DND-41 (cell line): ENCODE data around the gene BMP5.

Experiments
- ATAC-seq: fragments of 200-7000 bp; cut with Tn5 transposase; 3 replicates; pipeline ENCODE4 v1.9.1; 2021; ENCODE audit warnings: low read depth; ENCODE audit not compliant: insufficient read depth
- DNase-seq: peaks from one replicate; pipeline ENCODE4 v3.0.0-alpha.2; 2020
- H2AFZ ChIP-seq: 2 replicates; pipeline ENCODE4 v1.6.0; 2012; ENCODE audit warnings: low read depth, low read length
- H3K27ac ChIP-seq: 2 replicates; pipeline ENCODE4 v1.5.1; 2012; ENCODE audit warnings: low read length, inconsistent platforms
- H3K27me3 ChIP-seq: fragments of 200-600 bp; sonication (generic); 2 replicates; pipeline ENCODE4 v1.6.0; 2012; ENCODE audit warnings: low read length, mild to moderate bottlenecking, inconsistent platforms; ENCODE audit not compliant: insufficient read depth, poor library complexity
- H3K36me3 ChIP-seq: 2 replicates; pipeline ENCODE4 v1.5.1; 2012; ENCODE audit warnings: low read length, inconsistent platforms; ENCODE audit not compliant: insufficient read depth
- H3K4me1 ChIP-seq: 2 replicates; pipeline ENCODE4 v1.5.1; 2012; ENCODE audit warnings: mild to moderate bottlenecking, low read length; ENCODE audit not compliant: insufficient read depth
- H3K4me2 ChIP-seq: 2 replicates; pipeline ENCODE4 v1.6.0; 2012; ENCODE audit warnings: mild to moderate bottlenecking, moderate library complexity, low read length, inconsistent platforms; ENCODE audit not compliant: insufficient read depth
- H3K4me3 ChIP-seq, 2 experiments: fragments of 200-600 bp in 1 of 2; shearing (Covaris generic) in 1 of 2; 2 replicates each; pipeline ENCODE4 v1.5.1; 2012 to 2016; ENCODE audit warnings: inconsistent platforms in 2 of 2, low read length in 2 of 2, mild to moderate bottlenecking in 2 of 2, low read depth in 1 of 2, moderate library complexity in 1 of 2
- H3K79me2 ChIP-seq: 2 replicates; pipeline ENCODE4 v1.6.0; 2012; ENCODE audit warnings: low read length, inconsistent platforms; ENCODE audit not compliant: insufficient read depth
- H3K9ac ChIP-seq: 2 replicates; pipeline ENCODE4 v1.6.0; 2012; ENCODE audit warnings: low read depth, mild to moderate bottlenecking, inconsistent platforms, low read length, moderate library complexity
- H3K9me3 ChIP-seq: 2 replicates; pipeline ENCODE4 v1.5.1; 2012; ENCODE audit warnings: low read length, moderate library complexity, mild to moderate bottlenecking, inconsistent platforms; ENCODE audit not compliant: insufficient read depth, severe bottlenecking
- H4K20me1 ChIP-seq: 2 replicates; pipeline ENCODE4 v1.6.0; 2012; ENCODE audit warnings: low read length; ENCODE audit not compliant: insufficient read depth
- CTCF ChIP-seq: IDR thresholded peaks from 2 replicates; pipeline ENCODE4 v1.5.1; 2012; ENCODE audit warnings: borderline replicate concordance, low read length, moderate library complexity, mild to moderate bottlenecking; ENCODE audit not compliant: poor library complexity, severe bottlenecking; ENCODE audit errors: extremely low read depth
- EZH2 ChIP-seq: IDR thresholded peaks from 3 replicates; pipeline ENCODE4 v1.6.1; 2012; ENCODE audit warnings: borderline replicate concordance, low read depth, mild to moderate bottlenecking, moderate library complexity, low read length, inconsistent platforms; ENCODE audit not compliant: severe bottlenecking

The BMP5 gene

GRCh38 chr6:55758156-55758937 lies 117.0 kb downstream of the BMP5 start:
- Histone ChIP-seq H4K20me1 (no peaks in the 10 kb centered on the region), H3K4me2 (no peak overlapping the region), H3K79me2 (no peaks in the 10 kb centered on the region), H3K36me3 (no peaks in the 10 kb centered on the region), H3K9me3 (no peaks in the 10 kb centered on the region), H3K27me3 (no peaks in the 10 kb centered on the region), H3K27ac (no peak overlapping the region), H2AFZ (no peak overlapping the region), H3K4me3 (no peak overlapping the region), H3K4me1 (no peaks in the 10 kb centered on the region), H3K9ac (no peak overlapping the region)
- TF ChIP-seq CTCF = no peak
- ATAC-seq = no peak
- DNase-seq = no peak

GRCh38 chr6:55756531-55757031 lies 118.8 kb downstream of the BMP5 start:
- Histone ChIP-seq H3K9me3 (no peaks in the 10 kb centered on the region), H3K27me3 (no peaks in the 10 kb centered on the region), H4K20me1 (no peaks in the 10 kb centered on the region), H3K79me2 (no peaks in the 10 kb centered on the region), H3K4me2 (no peak overlapping the region), H3K4me1 (no peaks in the 10 kb centered on the region), H3K36me3 (no peaks in the 10 kb centered on the region), H2AFZ (no peak overlapping the region), H3K9ac (no peak overlapping the region), H3K27ac (no peak overlapping the region), H3K4me3 (no peak overlapping the region)
- ATAC-seq (no peak), DNase-seq (no peak)
- TF ChIP-seq CTCF (no peak), EZH2 (no peak)

GRCh38 chr6:55748880-55749279 lies 126.5 kb downstream of the BMP5 start:
- no peaks in the 10 kb centered on the region for H4K20me1 ChIP-seq
- no peak overlapping the region for H2AFZ ChIP-seq
- no peaks in the 10 kb centered on the region for H3K79me2 ChIP-seq
- ATAC-seq = no peak
- H3K27ac ChIP-seq = no peak overlapping the region
- no peaks in the 10 kb centered on the region for H3K36me3 ChIP-seq
- no peaks in the 10 kb centered on the region for H3K27me3 ChIP-seq
- no peaks in the 10 kb centered on the region for H3K4me1 ChIP-seq
- TF ChIP-seq EZH2 (no peak), CTCF (no peak)
- no peaks in the 10 kb centered on the region for H3K9me3 ChIP-seq
- H3K9ac ChIP-seq = no peak overlapping the region
- no peak overlapping the region for H3K4me3 ChIP-seq
- H3K4me2 ChIP-seq = no peak overlapping the region
- no peak for DNase-seq
